GM23338 (cell line): ENCODE data around the gene PHKB. TPM values are rescaled to one million over a fixed set of nuclear protein-coding genes. Genes with fewer than 3 reads are reported as not detected.
A peak's percentile ranks its signal among the peaks of the same experiment; 100 is the strongest.

Source experiments
- ATAC-seq: fragments of 200-7000 bp; cut with Tn5 transposase; 3 replicates; pipeline ENCODE4 v1.9.1; 2020
- DNase-seq: peaks from one replicate; pipeline ENCODE4 v3.0.0-alpha.2; 2015; ENCODE audit warnings: low spot score
- H2AFZ ChIP-seq: fragments of 200-600 bp; sonication (generic); 2 replicates; pipeline ENCODE4 v1.8.0; 2016; ENCODE audit warnings: antibody characterized with exemption, mild to moderate bottlenecking, moderate library complexity
- H3F3A ChIP-seq: fragments of 200-600 bp; sonication (generic); replicated peaks from 2 replicates; pipeline ENCODE4 v1.8.0; 2017; ENCODE audit warnings: antibody characterized with exemption, mixed run types, low read depth
- H3K27ac ChIP-seq: fragments of 200-600 bp; sonication (generic); 2 replicates; pipeline ENCODE4 v1.6.1; 2016; ENCODE audit warnings: low read depth
- H3K27me3 ChIP-seq: fragments of 200-600 bp; sonication (generic); 2 replicates; pipeline ENCODE4 v1.8.0; 2016; ENCODE audit warnings: mild to moderate bottlenecking, mixed run types, moderate library complexity; ENCODE audit not compliant: insufficient read depth
- H3K36me3 ChIP-seq: fragments of 200-600 bp; sonication (generic); 2 replicates; pipeline ENCODE4 v1.8.0; 2016; ENCODE audit warnings: mild to moderate bottlenecking; ENCODE audit not compliant: insufficient read depth
- H3K4me1 ChIP-seq: fragments of 200-600 bp; sonication (generic); 2 replicates; pipeline ENCODE4 v1.8.0; 2016; ENCODE audit warnings: mild to moderate bottlenecking, moderate library complexity; ENCODE audit not compliant: insufficient read depth
- H3K4me2 ChIP-seq: fragments of 200-600 bp; sonication (generic); 2 replicates; pipeline ENCODE4 v1.7.1; 2017; ENCODE audit warnings: mixed run types
- H3K4me3 ChIP-seq: fragments of 200-600 bp; sonication (generic); 2 replicates; pipeline ENCODE4 v1.6.1; 2016; ENCODE audit warnings: mixed run types
- H3K79me2 ChIP-seq: fragments of 200-600 bp; sonication (generic); replicated peaks from 2 replicates; pipeline ENCODE4 v1.8.0; 2017; ENCODE audit warnings: mild to moderate bottlenecking; ENCODE audit not compliant: insufficient read depth
- H3K9me2 ChIP-seq: fragments of 200-600 bp; sonication (generic); 2 replicates; pipeline ENCODE4 v1.8.0; 2017; ENCODE audit not compliant: insufficient read depth
- H4K20me1 ChIP-seq: fragments of 200-600 bp; sonication (generic); replicated peaks from 2 replicates; pipeline ENCODE4 v1.8.0; 2017; ENCODE audit warnings: mild to moderate bottlenecking; ENCODE audit not compliant: insufficient read depth
- H3K27ac Mint-ChIP-seq: 2 replicates; pipeline ENCODE4 v1.8.0; 2020; ENCODE audit warnings: inconsistent platforms, mild to moderate bottlenecking, moderate library complexity, mixed read lengths
- H3K27me3 Mint-ChIP-seq: 3 replicates; pipeline ENCODE4 v1.8.0; 2022; ENCODE audit warnings: low read depth, mild to moderate bottlenecking, moderate library complexity, mixed read lengths, inconsistent platforms; ENCODE audit not compliant: insufficient read depth, poor library complexity
- H3K36me3 Mint-ChIP-seq: 3 replicates; pipeline ENCODE4 v1.8.0; 2021; ENCODE audit warnings: low read depth, mild to moderate bottlenecking, inconsistent platforms, moderate library complexity, mixed read lengths
- H3K4me1 Mint-ChIP-seq: 3 replicates; pipeline ENCODE4 v1.8.0; 2020; ENCODE audit warnings: mild to moderate bottlenecking, inconsistent platforms, mixed read lengths
- H3K4me3 Mint-ChIP-seq: 3 replicates; pipeline ENCODE4 v1.8.0; 2021; ENCODE audit warnings: moderate library complexity, mild to moderate bottlenecking, inconsistent platforms, mixed read lengths
- H3K9me3 Mint-ChIP-seq: 3 replicates; pipeline ENCODE4 v1.8.0; 2020; ENCODE audit warnings: moderate library complexity, mild to moderate bottlenecking, inconsistent platforms, mixed read lengths
- CREB1 ChIP-seq: fragments of 250-450 bp; sonication (Bioruptor Pico); IDR thresholded peaks from 2 replicates; pipeline ENCODE4 v1.5.0; 2020; ENCODE audit warnings: low read depth, mild to moderate bottlenecking, moderate library complexity
- EZH2 ChIP-seq: fragments of 200-600 bp; sonication (generic); IDR thresholded peaks from one replicate; pipeline ENCODE4 v1.8.0; 2017; ENCODE audit warnings: antibody characterized with exemption, mild to moderate bottlenecking, low read depth; ENCODE audit not compliant: unreplicated experiment
- EZH2phosphoT487 ChIP-seq: fragments of 200-600 bp; sonication (generic); IDR thresholded peaks from one replicate; pipeline ENCODE4 v1.8.1; 2018; ENCODE audit warnings: antibody characterized with exemption; ENCODE audit not compliant: unreplicated experiment
- JUNB ChIP-seq: IDR thresholded peaks from one replicate; pipeline ENCODE4 v1.6.1; 2016; ENCODE audit warnings: antibody characterized with exemption; ENCODE audit not compliant: unreplicated experiment
- NANOG ChIP-seq: IDR thresholded peaks from 2 replicates; pipeline ENCODE4 v1.6.1; 2016; ENCODE audit warnings: antibody characterized with exemption, borderline replicate concordance
- POLR2AphosphoS5 ChIP-seq: IDR thresholded peaks from 2 replicates; pipeline ENCODE4 v1.6.1; 2016; ENCODE audit warnings: antibody characterized with exemption, low read depth
- STAT1 ChIP-seq: IDR thresholded peaks from one replicate; pipeline ENCODE4 v1.6.1; 2016; ENCODE audit warnings: antibody characterized with exemption; ENCODE audit not compliant: unreplicated experiment
- ZNF114 ChIP-seq: fragments of 250-450 bp; sonication (Bioruptor Pico); IDR thresholded peaks from 2 replicates; pipeline ENCODE4 v1.5.0; 2020; ENCODE audit warnings: mild to moderate bottlenecking, moderate library complexity
- ZNF331 ChIP-seq: fragments of 250-450 bp; sonication (Bioruptor Pico); IDR thresholded peaks from 2 replicates; pipeline ENCODE4 v1.5.0; 2020; ENCODE audit warnings: low read depth, mild to moderate bottlenecking, moderate library complexity
- polyA plus RNA-seq: library from polyadenylated mRNA; unstranded; fragments of >200 nt; fragmentation: Nextera tagmentation; extraction: Ambion mirVana; gene quantifications from 2 replicates; pipeline ENCODE4 v1.2.1, GENCODE V29; 2016
- total RNA-seq: library from RNA; depleted of rRNA; stranded (reverse); fragments of >200 nt; shearing (Covaris generic); gene quantifications from 2 replicates; pipeline ENCODE4 v1.2.3, GENCODE V29; 2014
- TF ChIP-seq, protein P1 (sequence below): IDR thresholded peaks from one replicate; pipeline ENCODE4 v1.6.1; 2018; ENCODE audit warnings: antibody characterized with exemption; ENCODE audit not compliant: unreplicated experiment
- TF ChIP-seq, protein P2 (sequence below): fragments of 250-450 bp; sonication (Bioruptor Pico); IDR thresholded peaks from 2 replicates; pipeline ENCODE4 v1.5.0; 2020; ENCODE audit warnings: mild to moderate bottlenecking, moderate library complexity
- TF ChIP-seq, protein P3 (sequence below): IDR thresholded peaks from 2 replicates; pipeline ENCODE4 v1.6.1; 2016; ENCODE audit warnings: antibody characterized with exemption
- TF ChIP-seq, protein P4 (sequence below), 2 experiments: fragments of 200-600 bp in 1 of 2; sonication (generic) in 1 of 2; conservative IDR thresholded peaks; 2 replicates each; pipeline versions ENCODE4 v1.5.1 to v1.6.1; 2016 to 2017; ENCODE audit warnings: antibody characterized with exemption in 2 of 2, low read depth in 2 of 2, mild to moderate bottlenecking in 2 of 2, moderate library complexity in 1 of 2

The PHKB gene
- total and polyA plus RNA-seq, 2 experiments from 2014 or later: 20.3 to 57.3 TPM

DNA sequence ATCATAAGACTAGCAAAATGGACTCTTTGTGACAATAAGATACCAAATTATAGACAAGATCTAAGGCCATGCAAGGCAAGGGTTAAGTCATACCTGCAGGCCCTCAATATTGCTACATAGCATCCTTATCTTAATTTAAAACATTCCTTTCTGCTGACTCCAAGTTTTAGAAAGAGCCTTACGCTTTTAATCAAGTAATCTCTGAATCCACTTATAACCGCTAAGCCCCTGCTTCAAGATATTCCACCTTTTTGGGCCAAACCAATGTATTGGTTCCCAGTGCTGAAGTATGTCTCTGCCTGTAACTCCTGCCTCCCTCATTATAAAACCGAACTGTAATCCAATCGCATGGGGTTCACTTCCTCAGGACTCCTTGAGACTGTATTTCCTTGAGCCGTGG, 255.4 kb downstream of the PHKB start:
- no peak for DNase-seq
- Mint-ChIP-seq H3K27ac (no peak overlapping the region), H3K9me3 (no peaks in the 10 kb centered on the region; the same call in 2 of the 3 replicates), H3K4me3 (no peak overlapping the region), H3K27me3 (peaks cover 3% of the 10 kb centered on the region), H3K4me1 (no peaks in the 10 kb centered on the region), H3K36me3 (no peaks in the 10 kb centered on the region)
- Histone ChIP-seq H4K20me1 (no peaks in the 10 kb centered on the region), H3K27ac (no peak overlapping the region), H3K4me2 (no peak overlapping the region), H3K36me3 (no peaks in the 10 kb centered on the region), H3K9me2 (peaks cover 14% of the 10 kb centered on the region; the same call in 1 of the 2 replicates), H3K27me3 (no peaks in the 10 kb centered on the region), H2AFZ (peak overlapping the region; percentile 3; the same call in 1 of the 2 replicates), H3K79me2 (no peaks in the 10 kb centered on the region), H3F3A (no peaks in the 10 kb centered on the region), H3K4me1 (no peaks in the 10 kb centered on the region), H3K4me3 (no peak overlapping the region)
- ATAC-seq: no peak
- TF ChIP-seq POLR2AphosphoS5 (no peak), NANOG (no peak), JUNB (no peak), CREB1 (no peak), STAT1 (no peak), EZH2 (no peak), ZNF331 (CRISPR knock-in tag) (no peak), ZNF114 (CRISPR knock-in tag) (no peak), EZH2phosphoT487 (no peak)
- TF ChIP-seq, protein P1, sequence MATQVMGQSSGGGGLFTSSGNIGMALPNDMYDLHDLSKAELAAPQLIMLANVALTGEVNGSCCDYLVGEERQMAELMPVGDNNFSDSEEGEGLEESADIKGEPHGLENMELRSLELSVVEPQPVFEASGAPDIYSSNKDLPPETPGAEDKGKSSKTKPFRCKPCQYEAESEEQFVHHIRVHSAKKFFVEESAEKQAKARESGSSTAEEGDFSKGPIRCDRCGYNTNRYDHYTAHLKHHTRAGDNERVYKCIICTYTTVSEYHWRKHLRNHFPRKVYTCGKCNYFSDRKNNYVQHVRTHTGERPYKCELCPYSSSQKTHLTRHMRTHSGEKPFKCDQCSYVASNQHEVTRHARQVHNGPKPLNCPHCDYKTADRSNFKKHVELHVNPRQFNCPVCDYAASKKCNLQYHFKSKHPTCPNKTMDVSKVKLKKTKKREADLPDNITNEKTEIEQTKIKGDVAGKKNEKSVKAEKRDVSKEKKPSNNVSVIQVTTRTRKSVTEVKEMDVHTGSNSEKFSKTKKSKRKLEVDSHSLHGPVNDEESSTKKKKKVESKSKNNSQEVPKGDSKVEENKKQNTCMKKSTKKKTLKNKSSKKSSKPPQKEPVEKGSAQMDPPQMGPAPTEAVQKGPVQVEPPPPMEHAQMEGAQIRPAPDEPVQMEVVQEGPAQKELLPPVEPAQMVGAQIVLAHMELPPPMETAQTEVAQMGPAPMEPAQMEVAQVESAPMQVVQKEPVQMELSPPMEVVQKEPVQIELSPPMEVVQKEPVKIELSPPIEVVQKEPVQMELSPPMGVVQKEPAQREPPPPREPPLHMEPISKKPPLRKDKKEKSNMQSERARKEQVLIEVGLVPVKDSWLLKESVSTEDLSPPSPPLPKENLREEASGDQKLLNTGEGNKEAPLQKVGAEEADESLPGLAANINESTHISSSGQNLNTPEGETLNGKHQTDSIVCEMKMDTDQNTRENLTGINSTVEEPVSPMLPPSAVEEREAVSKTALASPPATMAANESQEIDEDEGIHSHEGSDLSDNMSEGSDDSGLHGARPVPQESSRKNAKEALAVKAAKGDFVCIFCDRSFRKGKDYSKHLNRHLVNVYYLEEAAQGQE: no peak
- TF ChIP-seq, protein P2, sequence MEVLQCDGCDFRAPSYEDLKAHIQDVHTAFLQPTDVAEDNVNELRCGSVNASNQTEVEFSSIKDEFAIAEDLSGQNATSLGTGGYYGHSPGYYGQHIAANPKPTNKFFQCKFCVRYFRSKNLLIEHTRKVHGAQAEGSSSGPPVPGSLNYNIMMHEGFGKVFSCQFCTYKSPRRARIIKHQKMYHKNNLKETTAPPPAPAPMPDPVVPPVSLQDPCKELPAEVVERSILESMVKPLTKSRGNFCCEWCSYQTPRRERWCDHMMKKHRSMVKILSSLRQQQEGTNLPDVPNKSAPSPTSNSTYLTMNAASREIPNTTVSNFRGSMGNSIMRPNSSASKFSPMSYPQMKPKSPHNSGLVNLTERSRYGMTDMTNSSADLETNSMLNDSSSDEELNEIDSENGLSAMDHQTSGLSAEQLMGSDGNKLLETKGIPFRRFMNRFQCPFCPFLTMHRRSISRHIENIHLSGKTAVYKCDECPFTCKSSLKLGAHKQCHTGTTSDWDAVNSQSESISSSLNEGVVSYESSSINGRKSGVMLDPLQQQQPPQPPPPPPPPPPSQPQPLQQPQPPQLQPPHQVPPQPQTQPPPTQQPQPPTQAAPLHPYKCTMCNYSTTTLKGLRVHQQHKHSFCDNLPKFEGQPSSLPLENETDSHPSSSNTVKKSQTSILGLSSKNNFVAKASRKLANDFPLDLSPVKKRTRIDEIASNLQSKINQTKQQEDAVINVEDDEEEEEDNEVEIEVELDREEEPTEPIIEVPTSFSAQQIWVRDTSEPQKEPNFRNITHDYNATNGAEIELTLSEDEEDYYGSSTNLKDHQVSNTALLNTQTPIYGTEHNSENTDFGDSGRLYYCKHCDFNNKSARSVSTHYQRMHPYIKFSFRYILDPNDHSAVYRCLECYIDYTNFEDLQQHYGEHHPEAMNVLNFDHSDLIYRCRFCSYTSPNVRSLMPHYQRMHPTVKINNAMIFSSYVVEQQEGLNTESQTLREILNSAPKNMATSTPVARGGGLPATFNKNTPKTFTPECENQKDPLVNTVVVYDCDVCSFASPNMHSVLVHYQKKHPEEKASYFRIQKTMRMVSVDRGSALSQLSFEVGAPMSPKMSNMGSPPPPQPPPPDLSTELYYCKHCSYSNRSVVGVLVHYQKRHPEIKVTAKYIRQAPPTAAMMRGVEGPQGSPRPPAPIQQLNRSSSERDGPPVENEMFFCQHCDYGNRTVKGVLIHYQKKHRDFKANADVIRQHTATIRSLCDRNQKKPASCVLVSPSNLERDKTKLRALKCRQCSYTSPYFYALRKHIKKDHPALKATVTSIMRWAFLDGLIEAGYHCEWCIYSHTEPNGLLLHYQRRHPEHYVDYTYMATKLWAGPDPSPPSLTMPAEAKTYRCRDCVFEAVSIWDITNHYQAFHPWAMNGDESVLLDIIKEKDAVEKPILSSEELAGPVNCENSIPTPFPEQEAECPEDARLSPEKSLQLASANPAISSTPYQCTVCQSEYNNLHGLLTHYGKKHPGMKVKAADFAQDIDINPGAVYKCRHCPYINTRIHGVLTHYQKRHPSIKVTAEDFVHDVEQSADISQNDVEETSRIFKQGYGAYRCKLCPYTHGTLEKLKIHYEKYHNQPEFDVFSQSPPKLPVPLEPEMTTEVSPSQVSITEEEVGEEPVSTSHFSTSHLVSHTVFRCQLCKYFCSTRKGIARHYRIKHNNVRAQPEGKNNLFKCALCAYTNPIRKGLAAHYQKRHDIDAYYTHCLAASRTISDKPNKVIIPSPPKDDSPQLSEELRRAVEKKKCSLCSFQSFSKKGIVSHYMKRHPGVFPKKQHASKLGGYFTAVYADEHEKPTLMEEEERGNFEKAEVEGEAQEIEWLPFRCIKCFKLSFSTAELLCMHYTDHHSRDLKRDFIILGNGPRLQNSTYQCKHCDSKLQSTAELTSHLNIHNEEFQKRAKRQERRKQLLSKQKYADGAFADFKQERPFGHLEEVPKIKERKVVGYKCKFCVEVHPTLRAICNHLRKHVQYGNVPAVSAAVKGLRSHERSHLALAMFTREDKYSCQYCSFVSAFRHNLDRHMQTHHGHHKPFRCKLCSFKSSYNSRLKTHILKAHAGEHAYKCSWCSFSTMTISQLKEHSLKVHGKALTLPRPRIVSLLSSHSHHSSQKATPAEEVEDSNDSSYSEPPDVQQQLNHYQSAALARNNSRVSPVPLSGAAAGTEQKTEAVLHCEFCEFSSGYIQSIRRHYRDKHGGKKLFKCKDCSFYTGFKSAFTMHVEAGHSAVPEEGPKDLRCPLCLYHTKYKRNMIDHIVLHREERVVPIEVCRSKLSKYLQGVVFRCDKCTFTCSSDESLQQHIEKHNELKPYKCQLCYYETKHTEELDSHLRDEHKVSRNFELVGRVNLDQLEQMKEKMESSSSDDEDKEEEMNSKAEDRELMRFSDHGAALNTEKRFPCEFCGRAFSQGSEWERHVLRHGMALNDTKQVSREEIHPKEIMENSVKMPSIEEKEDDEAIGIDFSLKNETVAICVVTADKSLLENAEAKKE (CRISPR knock-in tag): no peak
- TF ChIP-seq, protein P3, sequence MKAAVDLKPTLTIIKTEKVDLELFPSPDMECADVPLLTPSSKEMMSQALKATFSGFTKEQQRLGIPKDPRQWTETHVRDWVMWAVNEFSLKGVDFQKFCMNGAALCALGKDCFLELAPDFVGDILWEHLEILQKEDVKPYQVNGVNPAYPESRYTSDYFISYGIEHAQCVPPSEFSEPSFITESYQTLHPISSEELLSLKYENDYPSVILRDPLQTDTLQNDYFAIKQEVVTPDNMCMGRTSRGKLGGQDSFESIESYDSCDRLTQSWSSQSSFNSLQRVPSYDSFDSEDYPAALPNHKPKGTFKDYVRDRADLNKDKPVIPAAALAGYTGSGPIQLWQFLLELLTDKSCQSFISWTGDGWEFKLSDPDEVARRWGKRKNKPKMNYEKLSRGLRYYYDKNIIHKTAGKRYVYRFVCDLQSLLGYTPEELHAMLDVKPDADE: no peak
- TF ChIP-seq, protein P4, sequence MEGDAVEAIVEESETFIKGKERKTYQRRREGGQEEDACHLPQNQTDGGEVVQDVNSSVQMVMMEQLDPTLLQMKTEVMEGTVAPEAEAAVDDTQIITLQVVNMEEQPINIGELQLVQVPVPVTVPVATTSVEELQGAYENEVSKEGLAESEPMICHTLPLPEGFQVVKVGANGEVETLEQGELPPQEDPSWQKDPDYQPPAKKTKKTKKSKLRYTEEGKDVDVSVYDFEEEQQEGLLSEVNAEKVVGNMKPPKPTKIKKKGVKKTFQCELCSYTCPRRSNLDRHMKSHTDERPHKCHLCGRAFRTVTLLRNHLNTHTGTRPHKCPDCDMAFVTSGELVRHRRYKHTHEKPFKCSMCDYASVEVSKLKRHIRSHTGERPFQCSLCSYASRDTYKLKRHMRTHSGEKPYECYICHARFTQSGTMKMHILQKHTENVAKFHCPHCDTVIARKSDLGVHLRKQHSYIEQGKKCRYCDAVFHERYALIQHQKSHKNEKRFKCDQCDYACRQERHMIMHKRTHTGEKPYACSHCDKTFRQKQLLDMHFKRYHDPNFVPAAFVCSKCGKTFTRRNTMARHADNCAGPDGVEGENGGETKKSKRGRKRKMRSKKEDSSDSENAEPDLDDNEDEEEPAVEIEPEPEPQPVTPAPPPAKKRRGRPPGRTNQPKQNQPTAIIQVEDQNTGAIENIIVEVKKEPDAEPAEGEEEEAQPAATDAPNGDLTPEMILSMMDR (conservative IDR thresholded peaks at IDR 0.05; ENCODE audit: low read depth in 2 of 2): no peak
